DMS79 treated with DMSO at 0.1 percent for 48 hours (cell line): ENCODE results near the gene CHD9.
A peak's percentile ranks its signal among the peaks of the same experiment; 100 is the strongest.
"Not testable (repeated sequence)": the region's sequence is repeated elsewhere in the genome, so short reads cannot be mapped to it uniquely, and the experiment has no call there.

Source experiments
- DNase-seq: peaks from one replicate; lab custom pipeline; 2025; lab: John Stamatoyannopoulos, UW

Gene CHD9, protein sequence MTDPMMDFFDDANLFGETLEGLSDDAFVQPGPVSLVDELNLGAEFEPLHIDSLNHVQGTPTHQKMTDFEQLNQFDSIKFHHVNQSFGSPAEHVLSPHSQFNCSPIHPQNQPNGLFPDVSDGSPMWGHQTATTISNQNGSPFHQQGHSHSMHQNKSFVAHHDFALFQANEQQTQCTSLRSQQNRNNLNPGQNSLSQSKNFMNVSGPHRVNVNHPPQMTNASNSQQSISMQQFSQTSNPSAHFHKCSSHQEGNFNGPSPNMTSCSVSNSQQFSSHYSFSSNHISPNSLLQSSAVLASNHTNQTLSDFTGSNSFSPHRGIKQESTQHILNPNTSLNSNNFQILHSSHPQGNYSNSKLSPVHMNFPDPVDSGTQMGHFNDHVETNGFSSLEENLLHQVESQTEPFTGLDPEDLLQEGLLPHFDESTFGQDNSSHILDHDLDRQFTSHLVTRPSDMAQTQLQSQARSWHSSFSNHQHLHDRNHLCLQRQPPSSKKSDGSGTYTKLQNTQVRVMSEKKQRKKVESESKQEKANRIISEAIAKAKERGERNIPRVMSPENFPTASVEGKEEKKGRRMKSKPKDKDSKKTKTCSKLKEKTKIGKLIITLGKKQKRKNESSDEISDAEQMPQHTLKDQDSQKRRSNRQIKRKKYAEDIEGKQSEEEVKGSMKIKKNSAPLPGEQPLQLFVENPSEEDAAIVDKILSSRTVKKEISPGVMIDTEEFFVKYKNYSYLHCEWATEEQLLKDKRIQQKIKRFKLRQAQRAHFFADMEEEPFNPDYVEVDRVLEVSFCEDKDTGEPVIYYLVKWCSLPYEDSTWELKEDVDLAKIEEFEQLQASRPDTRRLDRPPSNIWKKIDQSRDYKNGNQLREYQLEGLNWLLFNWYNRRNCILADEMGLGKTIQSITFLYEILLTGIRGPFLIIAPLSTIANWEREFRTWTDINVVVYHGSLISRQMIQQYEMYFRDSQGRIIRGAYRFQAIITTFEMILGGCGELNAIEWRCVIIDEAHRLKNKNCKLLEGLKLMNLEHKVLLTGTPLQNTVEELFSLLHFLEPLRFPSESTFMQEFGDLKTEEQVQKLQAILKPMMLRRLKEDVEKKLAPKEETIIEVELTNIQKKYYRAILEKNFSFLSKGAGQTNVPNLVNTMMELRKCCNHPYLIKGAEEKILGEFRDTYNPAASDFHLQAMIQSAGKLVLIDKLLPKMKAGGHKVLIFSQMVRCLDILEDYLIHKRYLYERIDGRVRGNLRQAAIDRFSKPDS (N-terminal part only)

DNA sequence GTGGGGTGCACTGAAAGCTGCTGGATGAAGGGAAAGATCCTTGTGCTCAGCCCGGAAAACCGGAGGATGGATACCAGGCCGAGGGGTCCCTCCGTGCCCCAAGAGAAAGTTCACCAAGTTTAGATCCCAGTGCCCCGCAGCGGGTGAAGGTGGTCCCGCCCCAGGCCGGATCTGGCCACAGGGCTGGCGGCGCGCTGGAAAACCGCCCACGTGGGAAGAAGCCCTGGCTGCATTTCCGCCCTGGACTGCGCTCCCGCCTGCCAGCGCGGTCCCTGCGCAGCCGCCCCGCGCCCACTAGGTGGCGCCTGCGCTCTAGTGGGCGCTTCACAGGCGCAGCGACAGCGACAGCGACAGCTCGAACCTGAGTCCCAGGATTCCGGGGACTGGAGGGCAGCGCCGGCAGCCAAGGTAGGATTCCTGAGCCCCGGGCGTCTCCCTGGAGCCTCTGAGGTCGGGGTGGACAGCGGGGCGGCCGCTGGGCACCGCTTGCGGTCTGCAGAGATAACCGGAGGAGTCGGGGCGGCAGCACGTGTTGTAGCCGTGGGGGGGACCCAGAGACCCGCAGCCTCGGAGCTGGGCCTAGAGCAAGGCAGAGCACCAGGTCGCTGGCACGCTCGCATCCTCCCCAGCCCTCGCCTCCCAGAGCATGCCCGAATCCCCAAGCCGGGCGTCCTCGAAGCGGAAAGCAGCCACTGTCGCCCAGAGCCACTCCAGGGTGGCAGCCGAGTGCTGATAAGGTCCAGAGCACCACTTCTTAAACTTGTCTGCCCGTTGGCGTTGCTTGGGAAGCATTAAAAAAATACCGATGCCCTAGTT lies at the start of gene CHD9:
CHD9 (plus strand) TSS at position 322 of the 816 bp plus-strand sequence. CDS start 101,099 bp downstream, outside the sequence.
- DNase-seq, result peak; percentile 71

DNA sequence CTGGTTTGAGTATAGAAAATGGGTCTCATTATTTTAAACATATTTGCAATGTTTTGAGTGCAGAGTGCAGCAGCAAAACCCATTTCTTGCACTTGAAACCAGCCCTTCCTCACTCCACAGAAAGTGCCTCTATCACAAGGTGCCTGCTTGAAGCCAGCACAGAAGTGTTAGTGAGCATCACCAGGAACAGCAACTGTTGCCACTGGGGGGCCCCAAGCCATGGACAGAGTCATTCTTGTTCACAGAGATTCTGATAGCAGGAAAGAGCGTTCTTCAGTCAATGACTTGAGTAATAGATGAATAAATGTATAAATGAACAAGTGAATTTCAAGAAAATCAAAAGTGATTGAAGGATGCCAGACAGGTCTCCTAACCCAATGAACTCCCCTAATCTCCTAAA lies 47.7 kb upstream of the CHD9 start:
- DNase-seq, result no peak

DNA sequence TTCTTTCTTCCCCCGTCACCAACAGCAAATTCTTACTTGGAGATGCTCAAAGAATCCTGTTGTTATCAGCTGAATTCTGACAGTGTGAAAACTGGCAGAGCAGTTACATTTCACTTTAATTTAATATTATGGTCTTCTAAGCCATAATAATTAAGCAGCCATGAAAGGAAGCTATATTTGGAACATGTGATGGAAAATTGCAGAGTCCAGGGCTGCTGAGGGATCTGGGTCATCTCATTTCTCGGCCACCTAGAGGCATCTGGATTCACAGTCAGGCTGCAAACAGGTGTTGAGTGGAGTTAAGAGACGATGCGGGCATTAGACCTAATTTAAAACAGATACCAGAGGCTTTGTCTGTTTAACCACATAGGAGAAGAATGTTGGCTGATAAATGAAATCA lies 40.5 kb upstream of the CHD9 start:
- no peak for DNase-seq

DNA sequence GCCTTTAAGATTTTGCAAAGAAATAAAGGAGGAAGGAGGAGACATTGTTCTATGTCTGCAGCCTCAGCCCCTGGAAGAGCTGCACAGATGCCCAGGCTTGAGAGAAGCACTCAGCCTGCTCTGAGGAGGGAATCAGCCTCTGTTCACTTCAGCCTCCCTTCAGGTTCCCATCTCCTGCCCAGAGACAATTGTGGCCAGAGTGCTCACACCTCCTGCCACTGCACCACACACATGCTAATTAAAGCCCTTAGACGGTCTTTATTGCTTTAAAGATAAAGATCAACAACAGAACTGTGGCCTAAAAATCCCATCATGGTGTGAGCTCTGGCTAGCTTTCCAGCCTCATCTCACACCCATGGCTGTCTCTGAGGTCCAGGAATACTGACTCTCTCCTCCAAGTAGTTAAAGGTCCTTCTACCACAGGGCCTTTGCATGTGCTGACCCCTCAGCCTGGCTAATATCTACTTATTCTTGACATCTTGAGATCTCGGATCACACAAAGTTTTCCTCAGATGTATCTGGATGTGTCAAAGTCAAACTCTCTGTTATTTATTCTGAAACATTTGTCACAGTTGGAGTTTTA lies 35.9 kb upstream of the CHD9 start:
- DNase-seq, result no peak

DNA sequence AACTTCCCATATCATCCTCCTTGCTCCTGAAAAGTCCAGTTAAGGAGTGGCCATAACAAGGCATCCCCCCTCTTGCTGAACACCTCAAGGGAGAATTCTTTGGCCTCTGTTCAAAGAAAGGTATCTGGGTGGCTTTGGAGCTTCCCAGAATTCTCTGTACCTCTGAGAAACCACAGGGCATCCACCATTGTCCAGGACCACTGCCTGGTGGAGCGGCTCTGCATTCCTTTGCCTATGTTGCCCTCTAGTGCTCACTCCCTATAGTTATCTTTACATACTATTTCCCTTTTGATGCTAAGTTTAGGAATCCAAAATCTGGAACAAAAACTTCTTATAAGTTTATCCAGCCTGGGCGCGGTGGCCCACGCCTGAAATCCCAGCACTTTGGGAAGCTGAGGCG lies 32.4 kb upstream of the CHD9 start:
- peak; percentile 45 for DNase-seq

DNA sequence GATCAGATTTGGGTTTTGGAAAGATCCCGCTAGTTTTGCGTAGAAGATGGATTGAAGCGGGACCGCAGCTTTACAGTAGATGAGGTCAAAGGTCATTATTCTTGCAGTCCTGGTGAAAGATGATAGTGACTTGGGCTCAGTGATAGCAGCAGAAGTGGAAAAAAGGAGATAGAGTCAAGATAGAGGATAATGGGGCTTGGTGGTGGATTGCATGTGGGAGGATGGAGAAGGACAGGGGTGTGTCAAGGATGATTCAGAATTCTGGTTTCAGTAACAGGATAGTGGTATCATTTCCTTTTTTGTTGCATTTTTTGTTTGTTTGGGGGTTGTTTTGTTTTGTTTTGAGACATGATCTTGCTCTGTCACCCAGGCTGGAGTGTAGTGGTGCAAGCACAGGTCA lies 30.7 kb upstream of the CHD9 start:
- DNase-seq, result no peak

DNA sequence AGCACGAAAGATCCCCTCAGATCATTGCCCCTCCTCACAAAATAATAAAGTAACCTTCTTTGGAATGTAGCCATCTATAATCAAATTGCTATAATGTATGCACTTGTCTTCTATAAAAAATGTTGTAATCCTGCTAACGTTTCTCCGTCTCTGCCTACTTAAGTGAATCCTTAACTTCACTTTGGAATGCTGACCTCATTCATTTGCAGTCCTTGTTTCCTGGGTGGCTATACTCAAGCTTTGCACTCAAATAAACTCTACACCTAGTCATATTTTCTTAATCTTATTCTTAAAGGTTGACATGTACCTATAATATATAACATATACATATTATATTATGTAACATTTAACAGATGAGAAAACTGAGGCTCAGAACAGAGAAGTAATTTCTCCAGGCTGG lies 24.8 kb upstream of the CHD9 start:
- no peak for DNase-seq

DNA sequence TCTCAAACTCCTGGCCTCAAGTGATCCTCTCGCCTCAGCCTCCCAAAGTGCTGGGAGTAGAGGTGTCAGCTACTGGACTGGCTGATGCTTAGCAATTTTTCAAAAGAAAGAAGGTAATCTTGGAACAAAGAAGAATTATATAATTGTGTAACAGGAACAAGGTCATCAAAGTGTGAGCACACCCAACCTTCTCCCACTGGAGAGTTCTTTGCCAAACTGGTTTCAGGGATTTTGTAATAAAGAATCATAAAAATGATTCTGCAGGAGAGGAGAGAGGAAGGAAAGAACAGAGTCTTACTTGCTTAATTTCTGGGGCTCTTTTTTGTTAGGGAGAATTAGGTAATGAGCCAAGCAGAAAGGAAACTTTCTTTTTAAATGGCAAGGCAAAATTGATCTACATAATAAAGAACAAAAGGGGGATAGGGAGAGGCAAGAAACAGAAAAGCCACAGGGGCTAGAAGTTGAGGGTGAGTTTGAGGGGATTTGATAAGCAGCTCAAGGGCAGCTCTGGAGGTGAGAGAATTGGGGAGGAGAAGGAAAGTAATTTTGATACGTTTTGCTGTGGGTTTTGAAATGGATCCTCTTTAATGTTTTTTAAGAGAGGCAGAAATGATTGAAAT lies 23.4 kb upstream of the CHD9 start:
- DNase-seq, result no peak

DNA sequence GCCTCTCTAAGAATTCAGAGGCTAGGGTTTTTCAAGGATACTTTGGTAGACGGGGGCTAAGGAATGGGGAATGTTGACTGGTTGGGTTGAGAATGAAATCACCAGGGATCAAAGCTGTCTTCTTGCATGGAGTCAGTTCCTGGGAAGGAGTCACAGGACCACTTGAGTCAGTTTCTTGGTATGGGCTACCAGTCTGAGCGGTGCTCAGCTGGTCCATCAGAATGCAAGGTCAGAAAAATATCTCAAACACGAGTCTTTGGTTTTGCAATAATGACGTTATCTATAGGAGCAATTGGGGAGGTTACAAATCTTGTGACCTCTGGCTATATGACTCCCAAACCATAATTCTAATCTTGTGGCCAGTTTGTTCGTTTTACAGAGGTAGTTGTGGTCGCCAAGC lies 20.5 kb upstream of the CHD9 start:
- no peak for DNase-seq

DNA sequence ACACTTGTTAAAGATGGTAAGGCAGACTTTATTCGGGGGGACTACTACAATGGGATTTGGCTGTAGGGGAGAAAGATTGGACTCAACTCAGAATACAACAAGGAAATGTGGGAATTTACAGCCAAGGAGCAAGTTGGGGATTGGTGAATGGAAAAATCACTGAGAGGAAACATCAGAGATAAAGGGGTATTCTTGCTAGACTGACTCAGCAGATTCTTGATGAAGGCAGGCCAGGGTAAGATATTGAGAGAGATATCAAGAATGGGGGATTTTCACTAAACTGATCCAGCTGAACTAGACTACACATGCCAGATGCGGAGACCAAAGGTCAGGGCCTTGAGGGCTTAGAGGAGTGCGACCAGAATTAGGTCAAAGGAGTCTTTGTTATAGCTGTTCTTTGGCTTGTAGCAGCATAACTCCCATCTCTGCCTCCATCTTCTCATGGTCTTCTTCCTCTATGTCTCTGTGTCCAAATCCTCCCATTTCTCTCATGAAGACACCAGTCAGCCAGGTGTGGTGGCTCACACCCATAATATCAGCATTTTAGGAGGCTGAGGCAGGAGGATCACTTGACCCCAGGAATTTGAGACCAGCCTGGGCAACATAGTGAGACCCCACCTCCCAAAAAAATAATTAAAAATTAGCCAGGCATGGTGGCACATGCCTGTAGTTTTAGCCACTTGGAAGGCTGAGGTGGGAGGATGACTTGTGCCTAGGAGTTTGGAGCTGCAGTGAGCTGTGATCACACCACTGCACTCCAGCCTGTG lies 19.4 kb upstream of the CHD9 start:
- DNase-seq, result no peak

DNA sequence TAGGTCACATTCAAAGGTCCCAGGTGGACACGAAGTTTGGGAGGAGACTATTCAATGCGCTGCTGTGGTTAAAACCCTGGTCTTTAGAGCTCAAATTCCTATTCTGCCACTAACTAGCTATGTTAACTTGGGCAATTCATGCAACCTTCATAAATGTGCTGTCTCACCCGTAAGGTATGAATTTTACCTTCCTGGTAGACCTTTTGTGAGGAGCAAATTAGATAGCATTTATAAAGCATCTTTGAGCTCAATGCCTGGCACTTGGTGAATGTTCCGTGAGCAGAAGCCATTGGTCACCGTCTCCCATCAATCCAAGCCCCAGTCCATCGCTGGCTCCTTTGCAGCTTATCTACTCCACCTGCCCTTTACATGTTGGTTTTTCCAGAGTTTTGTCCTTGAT lies 18.7 kb upstream of the CHD9 start:
- DNase-seq, result no peak

DNA sequence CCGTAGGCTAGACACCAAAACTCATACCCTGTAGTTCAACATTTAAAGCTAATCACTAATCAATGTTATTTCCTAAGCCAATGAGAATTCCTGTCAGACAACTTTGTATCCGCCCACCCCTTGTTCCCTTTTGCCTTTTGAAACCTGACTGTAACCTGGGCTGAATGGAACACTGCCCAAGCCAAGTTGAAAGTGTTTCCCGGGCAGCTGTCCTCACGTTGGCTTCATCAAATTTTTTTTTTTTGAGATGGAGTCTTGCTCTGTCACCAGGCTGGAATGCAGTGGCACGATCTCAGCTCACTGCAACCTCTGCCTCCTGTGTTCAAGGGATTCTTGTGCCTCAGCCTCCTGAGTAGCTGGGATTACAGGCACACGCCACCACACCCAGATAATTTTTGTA lies 18.1 kb upstream of the CHD9 start:
- not testable (repeated sequence) for DNase-seq

DNA sequence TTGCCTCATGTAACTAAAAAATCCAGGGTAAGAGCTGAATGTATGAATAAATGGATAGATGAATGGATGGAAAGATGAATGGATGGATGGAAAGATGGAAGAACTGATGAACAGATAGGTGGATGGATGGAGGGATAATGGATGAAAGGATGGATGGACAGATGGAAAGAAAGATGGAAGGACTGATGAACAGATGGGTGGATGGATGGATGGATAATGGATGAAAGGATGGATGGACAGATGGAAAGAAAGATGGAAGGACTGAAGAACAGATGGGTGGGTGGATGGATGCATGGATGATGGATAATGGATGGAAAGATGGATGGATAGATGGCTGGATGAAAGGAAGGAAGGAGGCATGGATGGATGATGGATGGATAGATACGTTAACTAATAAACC lies 14.0 kb upstream of the CHD9 start:
- no peak for DNase-seq

DNA sequence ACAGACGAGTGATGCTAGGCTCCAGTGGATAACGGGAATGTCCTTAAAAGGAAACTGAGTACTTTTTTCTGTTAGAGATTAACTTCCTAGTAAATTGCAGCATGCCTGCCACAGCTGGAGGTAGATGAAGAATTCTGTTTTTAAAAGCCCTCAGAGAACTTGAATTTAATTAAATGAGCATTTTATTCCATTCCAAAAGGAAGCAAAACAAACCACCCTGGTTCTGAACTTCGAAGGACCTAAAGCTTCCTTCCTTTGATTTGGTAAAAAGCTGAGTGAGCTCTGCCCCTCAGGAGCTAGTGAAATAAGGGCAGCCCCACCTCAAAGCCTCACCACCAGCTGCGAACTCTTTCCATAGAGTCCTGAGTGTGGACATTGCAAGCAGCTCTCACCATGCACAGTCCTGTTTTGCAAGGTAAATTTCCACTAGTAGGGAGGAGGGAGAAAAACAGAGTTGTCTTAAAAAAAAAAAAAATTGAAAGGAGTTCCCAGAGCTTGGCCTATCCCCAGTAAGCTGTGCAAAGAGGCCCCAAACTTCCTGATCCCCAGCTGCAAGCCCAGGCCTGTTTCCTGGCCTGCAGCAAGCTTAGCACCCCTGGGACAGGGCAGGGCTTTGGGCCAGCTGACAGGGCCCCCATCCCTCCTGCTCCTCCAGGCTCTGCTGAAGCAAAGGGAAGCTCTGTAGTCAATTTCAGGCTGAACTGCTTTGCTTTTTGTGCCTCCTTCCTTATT lies 13.3 kb upstream of the CHD9 start:
- DNase-seq, result peak; percentile 25

DNA sequence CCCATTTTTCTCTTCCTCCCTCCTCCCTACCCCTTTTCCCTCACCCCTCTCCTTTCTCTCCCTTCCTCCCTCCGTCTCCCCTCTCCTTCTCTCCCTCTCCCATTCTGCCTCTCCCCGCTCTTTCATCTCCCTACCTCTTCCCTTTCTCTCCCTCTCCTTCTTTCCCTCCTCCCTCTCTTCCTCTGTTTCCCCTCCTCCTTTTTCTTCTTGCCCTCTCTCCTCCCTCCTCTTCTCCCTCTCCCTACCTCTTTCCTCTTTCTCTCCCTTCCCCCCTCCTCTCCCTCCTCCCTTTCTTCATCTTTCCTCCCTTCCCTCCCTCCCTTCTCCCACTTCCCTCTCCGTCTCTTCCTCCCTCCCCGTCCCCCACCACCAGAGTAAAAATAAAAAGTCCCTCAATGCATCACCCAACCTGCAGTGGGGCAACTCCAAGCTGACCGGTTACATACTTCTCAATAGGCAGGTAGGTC lies 12.5 kb upstream of the CHD9 start:
- DNase-seq, result no peak

DNA sequence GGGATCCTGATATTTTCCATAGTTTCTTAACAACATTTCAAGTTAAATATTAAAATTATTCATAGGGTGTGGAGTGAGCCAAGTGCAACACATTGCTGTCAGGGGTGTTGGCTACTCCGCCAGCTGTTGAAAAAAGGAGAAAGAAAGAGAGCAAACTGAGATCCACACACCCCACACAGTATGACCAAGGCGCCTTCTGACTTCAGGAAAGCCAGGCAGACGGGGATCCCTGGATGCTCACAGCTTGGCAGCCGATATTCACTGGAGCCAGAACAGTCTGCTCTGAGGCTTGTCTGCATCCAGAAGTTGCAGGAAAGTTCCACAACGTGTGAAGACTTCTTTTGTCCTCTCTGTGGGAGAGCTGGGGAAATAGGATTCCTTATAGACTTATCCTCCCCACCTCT lies 11.4 kb upstream of the CHD9 start:
- DNase-seq, result no peak

DNA sequence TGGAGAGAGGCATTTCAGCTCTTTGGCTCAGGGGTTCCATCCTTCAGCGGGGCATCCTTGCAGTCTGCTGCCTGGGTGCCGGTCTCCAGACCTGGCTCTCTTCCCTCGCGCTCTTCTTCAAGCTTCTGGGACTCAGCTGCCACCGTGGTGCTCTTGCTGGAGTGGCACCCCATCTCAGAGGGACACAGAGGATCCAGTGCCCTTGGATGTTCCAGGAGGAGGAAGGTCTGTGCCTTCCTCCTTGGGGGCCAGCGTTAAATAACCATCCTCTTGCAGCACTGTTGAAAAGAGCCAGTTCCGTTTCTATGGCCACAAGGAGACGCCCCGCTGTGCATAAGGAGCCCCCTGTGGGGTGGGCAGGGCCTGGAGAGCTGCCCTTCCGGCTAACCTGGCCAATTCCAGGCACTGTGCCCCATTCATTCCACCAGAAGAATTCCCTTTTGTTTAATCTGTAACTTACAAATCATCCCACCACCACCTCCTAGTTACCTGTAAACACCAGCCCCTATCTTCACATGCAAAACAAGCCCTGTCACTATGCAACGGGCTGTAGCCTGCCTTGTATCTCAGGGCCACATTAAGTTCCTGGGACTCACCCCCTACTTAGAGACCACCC lies 10.7 kb upstream of the CHD9 start:
- DNase-seq, result peak; percentile 4

DNA sequence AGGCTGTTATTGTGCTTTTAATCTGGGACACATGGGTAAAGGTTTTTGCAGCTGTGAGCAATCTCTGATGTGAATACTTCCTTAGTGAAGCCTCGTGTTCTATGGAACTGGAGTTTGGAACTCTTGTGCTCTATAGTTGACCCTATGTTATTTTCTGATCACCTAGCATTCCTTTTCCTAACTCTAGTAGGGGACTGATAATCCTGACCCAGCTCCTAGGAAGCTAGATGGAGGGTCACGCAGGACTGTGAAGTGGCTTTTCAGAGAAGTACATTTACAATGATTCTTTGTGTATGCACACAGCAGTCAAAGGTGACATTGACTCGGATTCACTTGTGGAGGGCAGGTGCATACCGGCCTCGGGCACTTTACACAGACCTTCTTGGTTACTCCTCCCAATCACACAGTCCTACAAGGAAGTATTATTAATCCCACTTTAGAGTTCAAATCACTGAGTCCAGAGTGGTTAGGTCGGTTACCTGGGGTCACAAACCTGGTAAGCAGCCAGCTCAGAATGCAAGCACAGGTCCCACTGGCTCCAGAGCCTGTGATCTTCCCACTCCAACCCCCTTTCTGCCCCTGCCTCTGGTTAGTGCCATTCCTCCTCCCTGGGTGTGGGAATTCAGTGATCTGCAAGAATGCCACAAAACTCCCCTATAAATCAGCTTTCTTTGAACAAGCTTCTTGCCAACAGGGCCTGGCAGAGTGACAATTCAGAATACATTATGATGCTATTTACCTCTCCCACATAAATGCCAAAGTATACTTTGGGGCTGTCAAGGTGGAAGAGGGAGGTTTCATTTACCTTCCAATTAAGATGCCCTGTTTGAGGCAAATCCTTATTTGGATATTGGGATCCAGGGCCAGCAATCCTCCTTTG lies 9.2 kb upstream of the CHD9 start:
- peak; percentile 2 for DNase-seq
